ENCODE data around the gene FOXP1.

- TF ChIP-seq CTCF (IDR thresholded peaks at IDR 0.05) (no peak), POLR2AphosphoS5 (IDR thresholded peaks at IDR 0.05; ENCODE audit: insufficient read depth in 1 of 2, low read depth in 1 of 2) (no peak)
Observed at GRCh38 chr3:71497971-71498444, 85.5 kb downstream of the FOXP1 start.
